T-helper 2 cell (primary cell): ENCODE data around the gene TCEANC2.

ENCODE experiments used
- DNase-seq, 5 experiments: peaks; one replicate each; pipeline versions ENCODE4 v3.0.0 to v3.0.0-alpha.2; 2012 to 2022

The TCEANC2 gene

DNA sequence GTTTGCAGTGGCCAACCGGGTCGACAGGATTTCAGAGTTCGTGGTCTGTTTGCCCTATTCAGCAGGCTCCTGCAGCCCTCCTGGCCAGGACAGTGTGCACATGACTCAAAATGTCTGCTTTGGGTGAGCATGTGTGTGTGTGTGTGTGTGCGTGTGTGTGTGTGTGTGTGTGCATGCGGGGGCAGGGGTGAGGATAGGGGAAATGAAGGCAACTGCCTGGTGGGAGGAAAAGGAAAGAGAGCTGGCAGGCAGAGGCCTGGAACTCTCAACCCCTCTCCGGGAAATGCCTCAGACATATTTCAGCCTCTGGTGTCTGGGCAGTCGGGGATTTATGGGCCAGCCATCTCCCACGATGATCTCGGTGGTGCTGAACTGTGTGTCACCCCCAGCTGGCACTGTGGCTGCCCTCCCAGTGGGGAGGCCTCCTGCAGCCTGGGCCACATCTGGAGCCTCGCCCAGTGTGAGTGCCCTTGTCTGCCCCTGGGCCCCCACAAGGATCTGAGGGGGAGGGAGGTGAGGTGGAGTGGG lies 84.2 kb downstream of the TCEANC2 start:
- DNase-seq = no peak

DNA sequence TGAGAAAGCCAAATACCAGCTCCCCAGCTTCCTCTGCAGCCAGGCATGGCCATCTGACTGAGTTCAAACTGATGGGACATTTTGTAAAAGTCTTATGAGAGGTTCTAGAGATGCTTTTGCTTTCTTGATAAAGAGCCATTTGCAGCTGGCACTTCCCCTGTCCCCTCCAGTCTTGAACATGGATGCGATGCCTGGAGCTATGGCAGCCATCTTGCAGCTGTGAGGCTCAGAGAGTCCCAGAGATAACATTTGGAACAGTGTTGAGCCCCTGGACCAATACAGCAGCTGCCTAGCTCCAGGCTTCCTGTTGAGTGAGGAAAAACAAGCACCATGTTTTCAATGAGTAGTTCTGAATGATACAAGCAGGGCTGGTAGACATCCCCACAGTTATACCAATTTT lies 85.6 kb downstream of the TCEANC2 start:
- DNase-seq = no peak

- no peak for DNase-seq
Observed at GRCh38 chr1:54139711-54140110, 86.3 kb downstream of the TCEANC2 start.

- no peak for DNase-seq
Observed at GRCh38 chr1:54142146-54142900, 88.9 kb downstream of the TCEANC2 start.

GRCh38 chr1:54144366-54144765 lies 91.0 kb downstream of the TCEANC2 start:
- DNase-seq = no peak

DNA sequence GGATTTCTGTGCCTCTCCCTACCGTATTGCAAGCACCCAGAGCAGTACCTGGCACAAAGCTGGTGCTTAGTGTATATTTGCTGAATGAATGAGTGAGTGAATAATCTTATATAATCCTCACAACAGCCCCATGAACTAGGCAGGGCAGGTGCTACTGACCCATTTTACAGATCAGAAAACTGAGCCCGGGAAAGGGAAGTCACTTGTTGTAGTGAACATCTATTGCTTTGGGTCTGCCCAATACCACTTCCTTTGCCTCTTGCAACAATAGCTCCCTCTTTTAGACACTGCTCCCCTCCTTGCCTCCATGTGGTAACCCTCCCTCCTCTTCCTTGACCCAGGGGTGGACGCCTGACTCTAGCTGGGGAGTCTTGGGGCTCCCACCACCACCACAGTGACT lies 96.3 kb downstream of the TCEANC2 start:
- no peak for DNase-seq

DNA sequence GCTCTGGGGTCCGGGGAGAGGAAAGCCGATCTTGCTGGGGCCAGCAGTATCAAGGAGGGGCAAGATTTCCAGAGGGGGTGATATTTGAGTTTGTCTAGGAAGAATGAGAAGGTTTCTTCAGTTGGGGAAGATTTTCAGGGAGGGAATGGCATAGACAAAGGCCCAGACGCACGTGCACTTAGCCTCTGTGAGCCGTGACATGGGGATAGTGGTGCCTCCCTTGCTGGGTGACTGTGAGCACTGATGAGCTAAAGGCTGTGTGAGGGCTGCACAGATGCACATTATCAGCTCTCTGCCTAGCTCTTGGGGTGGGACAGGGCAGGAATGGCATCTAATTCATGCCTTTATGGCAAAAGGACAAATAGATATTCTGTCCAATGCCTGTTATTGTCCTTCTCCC lies 97.6 kb downstream of the TCEANC2 start:
- no peak for DNase-seq

- DNase-seq = no peak
Observed at GRCh38 chr1:54152696-54153095, 99.3 kb downstream of the TCEANC2 start, which contains the start of gene CDCP2. Gene CDCP2, minus strand, starts transcription at chr1:54153000. Its CDS starts 78 bp downstream, at chr1:54152922.

DNA sequence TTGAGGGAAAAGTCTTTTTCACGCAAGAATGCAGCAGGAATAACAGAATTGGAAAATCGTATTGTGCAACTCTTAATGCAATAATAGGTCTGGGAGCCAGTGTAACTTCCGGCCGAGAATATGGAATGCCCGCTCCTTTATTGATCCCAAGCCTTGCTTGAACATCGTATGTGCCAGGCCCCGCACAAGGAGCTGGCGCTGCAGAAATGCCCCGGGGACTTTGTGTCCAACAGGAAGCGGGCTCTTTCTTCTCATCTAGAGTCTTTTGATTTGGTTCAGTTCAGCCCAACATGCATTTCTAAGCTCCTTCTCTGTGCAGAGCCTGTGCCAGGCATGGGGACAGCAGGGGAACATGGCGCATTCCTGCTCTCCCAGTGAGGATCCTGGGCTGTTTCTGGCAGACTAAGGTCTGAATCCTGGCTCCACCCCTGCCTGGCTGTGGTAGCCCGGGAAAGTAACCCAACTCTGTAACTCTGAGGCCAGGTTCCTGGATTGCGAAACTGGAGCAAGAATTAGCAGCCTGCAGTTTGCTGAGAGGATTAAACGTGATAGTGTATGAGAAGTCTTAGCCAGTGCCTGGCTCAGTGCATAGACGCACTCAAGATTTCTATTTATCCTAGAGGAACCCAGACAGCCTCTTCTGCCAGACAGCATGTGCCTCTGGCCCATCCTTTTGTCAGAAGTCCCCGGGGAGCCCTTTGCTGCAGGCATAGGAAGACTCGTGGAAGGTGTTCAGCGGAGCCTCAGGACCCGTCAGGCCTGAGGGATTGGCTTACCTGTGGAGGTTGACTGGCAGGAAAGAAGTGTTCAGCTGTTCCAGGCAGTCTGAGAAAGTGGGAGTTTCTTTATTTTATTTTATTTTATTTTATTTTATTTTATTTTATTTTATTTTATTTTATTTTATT lies 100.4 kb downstream of the TCEANC2 start:
- DNase-seq = no peak
